Kidney (tissue), 14 donors: ENCODE results near the gene MOB3A. TPM values are rescaled to one million over a fixed set of nuclear protein-coding genes. Genes with fewer than 3 reads are reported as not detected.

ENCODE experiments used
- DNase-seq, 5 donors: peaks; one replicate each; pipeline ENCODE4 v3.0.0-alpha.2; 2013 to 2020
- FAIRE-seq: peaks from 2 replicates; lab custom pipeline; 2012; peaks lifted over from hg19 to GRCh38; lab: Jason Lieb, UNC
- H3K27ac ChIP-seq, 2 donors: one replicate each; pipeline ENCODE4 v1.7.0; 2013; ENCODE audit warnings: low read depth in 2 of 2, low read length in 2 of 2, inconsistent platforms in 1 of 2
- H3K27me3 ChIP-seq: one replicate; pipeline ENCODE4 v1.7.1; 2013; ENCODE audit warnings: low read length, inconsistent platforms; ENCODE audit not compliant: control insufficient read depth, insufficient read depth
- H3K36me3 ChIP-seq, 3 donors: one replicate each; pipeline versions ENCODE4 v1.7.0 to v1.7.1; 2013; ENCODE audit warnings: low read length in 3 of 3, control low read depth in 1 of 3, inconsistent platforms in 1 of 3; ENCODE audit not compliant: insufficient read depth in 3 of 3, control insufficient read depth in 2 of 3
- H3K4me1 ChIP-seq, 3 donors: one replicate each; pipeline versions ENCODE4 v1.7.0 to v1.7.1; 2013; ENCODE audit warnings: low read length in 3 of 3, inconsistent platforms in 1 of 3, low read depth in 1 of 3; ENCODE audit not compliant: control insufficient read depth in 2 of 3, insufficient read depth in 2 of 3
- H3K4me3 ChIP-seq, 3 donors: one replicate each; pipeline versions ENCODE4 v1.7.0 to v1.8.1; 2013; ENCODE audit warnings: low read length in 3 of 3, control low read depth in 1 of 3, inconsistent platforms in 1 of 3
- H3K9ac ChIP-seq, 3 donors: one replicate each; pipeline versions ENCODE4 v1.7.0 to v1.7.1; 2013; ENCODE audit warnings: low read length in 3 of 3, control low read depth in 1 of 3, inconsistent platforms in 1 of 3
- H3K9me3 ChIP-seq, 3 donors: one replicate each; pipeline versions ENCODE4 v1.7.0 to v1.7.1; 2013; ENCODE audit warnings: low read length in 3 of 3, control low read depth in 1 of 3, inconsistent platforms in 1 of 3; ENCODE audit not compliant: control insufficient read depth in 2 of 3, insufficient read depth in 1 of 3
- intact Hi-C: fragments of 100-400 bp; cut with DNase I; formaldehyde crosslinking; loops from one replicate; pipeline ENCODE4 v1.11.1; 2022
- polyA plus RNA-seq: library from polyadenylated mRNA; stranded (reverse); fragments of 350-450 nt; fragmentation: Illumina TruSeq; extraction: RNeasy Lipid Tissue Mini Kit (QIAGEN cat#74804); gene quantifications from one replicate; pipeline ENCODE4 v1.2.3, GENCODE V29; 2014; ENCODE audit warnings: low read depth, low replicate concordance; ENCODE audit not compliant: insufficient read depth
- total RNA-seq: library from RNA; stranded (reverse); fragmentation: NEBNext Ultra II Directional; extraction: Animal tissue kit (Norgen Biotek cat#: 25700); gene quantifications from one replicate; pipeline ENCODE4 v1.2.1, GENCODE V29; 2021
- TF ChIP-seq, protein P1 (sequence below): IDR thresholded peaks from 3 replicates; pipeline ENCODE4 v1.5.1; 2012; ENCODE audit warnings: mild to moderate bottlenecking, moderate library complexity, borderline replicate concordance; ENCODE audit not compliant: insufficient read depth; ENCODE audit errors: extremely low read depth
- donor health status: control.
- donor health status: control.
- donor health status: control.
- donor health status: control.
- donor health status: control.
- donor health status: DM: yes; HTN: yes; CAD: no.
- donor health status: Normal renal cell carcinoma (clear cell type).

MOB3A gene
- total and polyA plus RNA-seq, 2 donors from 2014 or later = 16.9 to 59.7 TPM

DNA sequence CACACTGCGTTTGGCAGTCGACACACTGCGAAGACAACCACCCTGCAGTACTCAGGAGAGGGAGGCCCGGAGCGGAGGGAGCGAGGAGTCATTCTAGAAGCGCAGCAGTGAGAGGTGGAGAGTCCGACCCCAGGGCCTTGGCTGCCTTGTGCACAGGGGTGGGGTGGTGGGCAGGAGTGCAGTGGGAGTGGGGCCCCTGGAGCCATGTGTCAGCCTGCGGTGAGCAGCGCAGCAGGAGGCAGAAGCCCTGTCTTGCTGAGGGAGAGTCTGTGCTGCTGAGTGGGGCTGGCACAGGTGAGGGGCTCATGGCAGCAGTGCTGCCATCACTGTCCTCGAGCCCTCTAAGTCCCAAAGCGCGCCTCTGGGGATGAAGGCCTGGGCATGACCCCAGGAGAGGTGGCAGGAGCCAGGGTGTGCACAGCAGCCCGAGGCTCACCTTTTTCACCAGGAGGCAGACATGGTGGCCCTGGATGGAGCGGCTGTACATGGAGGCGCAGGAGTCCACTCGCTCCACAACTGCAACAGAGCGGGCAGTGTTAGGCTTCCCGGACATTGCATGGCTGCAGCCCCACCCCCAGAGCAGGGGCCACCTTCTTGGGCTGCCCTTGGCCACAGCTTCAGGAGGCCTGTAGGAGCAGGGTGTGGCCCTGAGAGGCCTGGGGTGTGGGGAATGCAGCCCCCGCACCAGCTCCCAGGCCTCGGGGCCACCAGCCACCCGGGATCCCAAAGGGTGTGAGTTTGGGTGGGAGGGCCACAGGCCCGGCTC is 12.3 kb upstream of the MOB3A start:
- TF ChIP-seq, protein P1, sequence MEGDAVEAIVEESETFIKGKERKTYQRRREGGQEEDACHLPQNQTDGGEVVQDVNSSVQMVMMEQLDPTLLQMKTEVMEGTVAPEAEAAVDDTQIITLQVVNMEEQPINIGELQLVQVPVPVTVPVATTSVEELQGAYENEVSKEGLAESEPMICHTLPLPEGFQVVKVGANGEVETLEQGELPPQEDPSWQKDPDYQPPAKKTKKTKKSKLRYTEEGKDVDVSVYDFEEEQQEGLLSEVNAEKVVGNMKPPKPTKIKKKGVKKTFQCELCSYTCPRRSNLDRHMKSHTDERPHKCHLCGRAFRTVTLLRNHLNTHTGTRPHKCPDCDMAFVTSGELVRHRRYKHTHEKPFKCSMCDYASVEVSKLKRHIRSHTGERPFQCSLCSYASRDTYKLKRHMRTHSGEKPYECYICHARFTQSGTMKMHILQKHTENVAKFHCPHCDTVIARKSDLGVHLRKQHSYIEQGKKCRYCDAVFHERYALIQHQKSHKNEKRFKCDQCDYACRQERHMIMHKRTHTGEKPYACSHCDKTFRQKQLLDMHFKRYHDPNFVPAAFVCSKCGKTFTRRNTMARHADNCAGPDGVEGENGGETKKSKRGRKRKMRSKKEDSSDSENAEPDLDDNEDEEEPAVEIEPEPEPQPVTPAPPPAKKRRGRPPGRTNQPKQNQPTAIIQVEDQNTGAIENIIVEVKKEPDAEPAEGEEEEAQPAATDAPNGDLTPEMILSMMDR = no peak
- no peak overlapping the region for H3K4me3 ChIP-seq
- no peak overlapping the region for H3K9ac ChIP-seq
- DNase-seq (no peak), FAIRE-seq (no peak)
- peaks cover 0 to 49% (median 25%) of the 10 kb centered on the region in 3 donors for H3K36me3 ChIP-seq
- H3K9me3 ChIP-seq = no peaks in the 10 kb centered on the region
- H3K4me1 ChIP-seq = no peaks in the 10 kb centered on the region
- no peaks in the 10 kb centered on the region for H3K27me3 ChIP-seq
- intact Hi-C loops = no loop called here
- H3K27ac ChIP-seq = no peak overlapping the region

DNA sequence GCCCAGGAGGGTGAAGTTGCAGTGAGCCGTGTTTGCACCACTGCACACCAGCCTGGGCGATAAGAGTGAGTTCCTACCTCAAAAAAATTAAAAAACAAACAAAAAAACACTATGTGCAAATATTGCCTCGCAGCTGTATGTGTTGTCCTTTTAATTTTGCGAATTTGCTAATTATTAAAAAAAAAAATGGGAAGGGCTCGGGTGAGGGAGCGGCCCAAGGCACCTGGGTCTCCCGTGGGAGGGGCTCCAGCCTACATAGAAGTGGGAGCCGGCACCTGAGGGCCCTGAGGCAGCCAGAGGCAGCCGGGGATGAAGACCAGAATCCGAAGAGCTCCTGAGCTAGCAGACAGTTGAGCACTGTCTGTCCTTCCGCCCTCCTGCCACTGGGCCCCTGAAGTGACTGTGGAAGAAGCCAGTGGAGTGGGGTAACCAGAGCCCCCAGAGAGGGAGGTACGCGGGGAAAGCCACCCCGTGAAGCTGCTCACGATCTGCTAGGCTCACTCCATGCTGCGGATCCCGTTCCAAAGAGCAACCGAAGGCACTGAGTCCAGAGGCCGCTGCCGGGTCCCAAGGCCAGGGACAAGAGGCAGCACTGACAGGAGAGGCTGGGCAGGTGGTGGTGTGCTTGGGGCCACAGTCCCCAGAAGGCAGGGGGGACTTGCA is 7.0 kb upstream of the MOB3A start:
- no peaks in the 10 kb centered on the region for H3K27me3 ChIP-seq
- H3K9ac ChIP-seq = no peak overlapping the region
- no peaks in the 10 kb centered on the region for H3K4me1 ChIP-seq
- intact Hi-C loops = no loop called here
- H3K4me3 ChIP-seq = no peak overlapping the region
- H3K36me3 ChIP-seq = peaks cover 0 to 27% (median 9%) of the 10 kb centered on the region in 3 donors
- FAIRE-seq = no peak
- no peak overlapping the region for H3K27ac ChIP-seq
- no peaks in the 10 kb centered on the region for H3K9me3 ChIP-seq
- no peak for DNase-seq
- TF ChIP-seq, protein P1 = no peak

DNA sequence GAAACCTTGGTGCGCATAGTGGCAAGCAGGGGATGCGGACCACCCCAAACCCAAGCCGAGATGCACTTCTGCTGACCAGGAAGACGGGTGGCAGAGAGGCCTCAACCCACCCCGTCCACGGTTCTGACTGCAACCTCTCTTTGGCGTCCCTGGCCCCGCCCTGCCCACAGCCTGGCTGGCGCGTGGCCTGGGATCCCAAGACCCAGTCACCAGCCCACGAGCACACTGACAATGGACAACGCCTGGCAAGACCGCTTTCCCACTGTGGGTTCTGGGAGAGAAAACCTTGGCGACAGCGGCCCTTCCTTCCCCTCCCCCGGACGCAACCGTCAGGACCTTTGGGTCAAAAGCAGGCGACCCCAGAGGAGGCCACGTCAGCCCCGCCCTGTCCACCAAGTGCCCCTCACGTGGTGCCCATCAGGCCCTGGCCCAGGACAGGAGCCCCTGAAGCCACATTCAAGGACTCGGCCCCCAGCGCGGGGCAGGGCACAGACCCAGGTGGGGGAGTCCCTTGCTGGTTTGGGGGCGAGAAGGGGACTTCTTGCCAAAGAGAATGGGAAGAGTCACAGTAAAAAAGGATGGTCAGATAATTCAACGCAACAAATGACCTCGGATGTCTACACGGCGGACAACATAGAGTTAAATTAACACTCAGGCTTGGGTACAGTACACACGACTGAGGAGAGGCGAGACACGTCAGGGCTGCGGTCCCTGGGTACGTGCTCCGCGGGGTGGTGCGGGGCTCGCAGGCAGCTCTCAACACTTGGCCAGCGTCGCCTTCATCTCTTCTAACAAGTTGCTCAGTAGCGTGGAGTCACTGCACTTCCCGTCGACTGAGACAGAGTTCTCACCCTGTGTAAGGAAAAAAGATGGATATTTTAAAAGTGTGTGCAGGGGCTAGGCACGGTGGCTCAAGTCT is 5.5 kb upstream of the MOB3A start:
- Histone ChIP-seq H3K36me3 (peaks cover 0 to 20% (median 8%) of the 10 kb centered on the region in 3 donors), H3K9me3 (no peaks in the 10 kb centered on the region), H3K27ac (no peak overlapping the region), H3K4me3 (no peak overlapping the region), H3K9ac (no peak overlapping the region), H3K27me3 (no peaks in the 10 kb centered on the region), H3K4me1 (peaks cover 0 to 8% (median 6%) of the 10 kb centered on the region in 3 donors)
- intact Hi-C loops = no loop called here
- FAIRE-seq (no peak), DNase-seq (no peak)
- TF ChIP-seq, protein P1 = no peak
